Neuronal stem cell (in vitro differentiated cells): Measurements from ENCODE around the gene CEACAM20.
"Not testable (repeated sequence)": the region's sequence is repeated elsewhere in the genome, so short reads cannot be mapped to it uniquely, and the experiment has no call there.

Experiments used
- DNase-seq: peaks from one replicate; pipeline ENCODE4 v3.0.0-alpha.2; 2013; ENCODE audit warnings: low spot score
- H2AFZ ChIP-seq: one replicate; pipeline ENCODE4 v1.6.1; 2013; ENCODE audit warnings: mild to moderate bottlenecking, low read length, inconsistent platforms
- H2AK5ac ChIP-seq: 2 replicates; pipeline ENCODE4 v1.6.1; 2013; ENCODE audit warnings: low read depth, mild to moderate bottlenecking, inconsistent platforms, low read length, moderate library complexity, mixed read lengths
- H2BK120ac ChIP-seq: 2 replicates; pipeline ENCODE4 v1.6.1; 2013; ENCODE audit warnings: low read depth, mild to moderate bottlenecking, inconsistent platforms, low read length, moderate library complexity, mixed read lengths
- H2BK12ac ChIP-seq: one replicate; pipeline ENCODE4 v1.6.1; 2013; ENCODE audit warnings: low read length, inconsistent platforms
- H2BK15ac ChIP-seq: 2 replicates; pipeline ENCODE4 v1.6.1; 2013; ENCODE audit warnings: mild to moderate bottlenecking, low read length, inconsistent platforms, mixed read lengths
- H2BK5ac ChIP-seq: one replicate; pipeline ENCODE4 v1.6.1; 2013; ENCODE audit warnings: inconsistent platforms, mild to moderate bottlenecking, low read length, moderate library complexity
- H3K14ac ChIP-seq: one replicate; pipeline ENCODE4 v1.6.1; 2013; ENCODE audit warnings: low read length, inconsistent platforms
- H3K18ac ChIP-seq: 2 replicates; pipeline ENCODE4 v1.6.1; 2013; ENCODE audit warnings: low read length, inconsistent platforms
- H3K23ac ChIP-seq: 2 replicates; pipeline ENCODE4 v1.6.1; 2013; ENCODE audit warnings: low read depth, mild to moderate bottlenecking, mixed read lengths, low read length, inconsistent platforms; ENCODE audit not compliant: poor library complexity
- H3K27ac ChIP-seq: replicated peaks from 3 replicates; pipeline ENCODE4 v1.5.1; 2013; ENCODE audit warnings: low read length, inconsistent platforms
- H3K27me3 ChIP-seq, 3 experiments: 2 replicates each; pipeline ENCODE4 v1.6.1; 2013; ENCODE audit warnings: low read length in 3 of 3, mild to moderate bottlenecking in 2 of 3, inconsistent platforms in 1 of 3, low read depth in 1 of 3, mixed read lengths in 1 of 3, moderate library complexity in 1 of 3; ENCODE audit not compliant: control insufficient read depth in 3 of 3, insufficient read depth in 3 of 3
- H3K36me3 ChIP-seq, 2 donors: replicated peaks in 1 of 2; 2 replicates each; pipeline ENCODE4 v1.6.1; 2013; ENCODE audit warnings: low read length in 2 of 2; ENCODE audit not compliant: control insufficient read depth in 2 of 2, insufficient read depth in 2 of 2
- H3K4ac ChIP-seq: 2 replicates; pipeline ENCODE4 v1.6.1; 2013; ENCODE audit warnings: inconsistent platforms, mild to moderate bottlenecking, low read length, moderate library complexity
- H3K4me1 ChIP-seq, 2 donors: 1 replicate in 1 of 2; 2 replicates in 1 of 2; pipeline ENCODE4 v1.6.1; 2013; ENCODE audit warnings: low read length in 2 of 2, low read depth in 1 of 2; ENCODE audit not compliant: control insufficient read depth in 2 of 2, insufficient read depth in 1 of 2
- H3K4me2 ChIP-seq: one replicate; pipeline ENCODE4 v1.6.1; 2013; ENCODE audit warnings: mild to moderate bottlenecking, low read length, inconsistent platforms; ENCODE audit not compliant: insufficient read depth, poor library complexity, severe bottlenecking
- H3K4me3 ChIP-seq, 2 donors: 2 replicates each; pipeline ENCODE4 v1.5.1; 2013; ENCODE audit warnings: low read length in 2 of 2, mild to moderate bottlenecking in 2 of 2, inconsistent platforms in 1 of 2, moderate library complexity in 1 of 2
- H3K79me1 ChIP-seq: one replicate; pipeline ENCODE4 v1.6.1; 2013; ENCODE audit warnings: low read depth, mild to moderate bottlenecking, inconsistent platforms, low read length, moderate library complexity
- H3K9ac ChIP-seq: one replicate; pipeline ENCODE4 v1.6.1; 2013; ENCODE audit warnings: mild to moderate bottlenecking, low read depth, low read length, inconsistent platforms; ENCODE audit not compliant: poor library complexity
- H3K9me3 ChIP-seq, 2 donors: replicated peaks in 1 of 2; 2 replicates each; pipeline versions ENCODE3 to v1.6.1; 2013; ENCODE audit warnings: low read length in 2 of 2, mild to moderate bottlenecking in 2 of 2, inconsistent platforms in 1 of 2, low read depth in 1 of 2, mixed read lengths in 1 of 2, moderate library complexity in 1 of 2; ENCODE audit not compliant: control insufficient read depth in 2 of 2, insufficient read depth in 1 of 2
- H4K8ac ChIP-seq: one replicate; pipeline ENCODE4 v1.6.1; 2013; ENCODE audit warnings: low read depth, mild to moderate bottlenecking, inconsistent platforms, low read length, moderate library complexity
- H4K91ac ChIP-seq: one replicate; pipeline ENCODE4 v1.6.1; 2013; ENCODE audit warnings: low read length, low read depth, mild to moderate bottlenecking, inconsistent platforms; ENCODE audit not compliant: poor library complexity
- WGBS, 2 donors: extraction: QIAGEN DNeasy Blood & Tissue Kit; methylation state at CpG; one replicate each; pipeline ENCODE4 v1.1.7; 2013; ENCODE audit warnings: missing lambda C conversion rate in 2 of 2, mixed read lengths in 1 of 2; ENCODE audit not compliant: insufficient read length in 2 of 2, insufficient replicate concordance in 1 of 2; ENCODE audit errors: extremely low coverage in 2 of 2; 5-methylcytosine and 5-hydroxymethylcytosine counted together

Gene CEACAM20

GRCh38 chr19:44553478-44554171, 24.1 kb upstream of the CEACAM20 start:
- DNase-seq: no peak
- Histone ChIP-seq H2BK120ac (no peak overlapping the region), H4K91ac (no peak overlapping the region), H3K9ac (no peak overlapping the region), H3K27ac (no peak overlapping the region), H3K79me1 (no peaks in the 10 kb centered on the region), H3K4ac (no peak overlapping the region), H2AK5ac (no peak overlapping the region), H3K4me1 (no peaks in the 10 kb centered on the region), H3K14ac (no peak overlapping the region), H3K4me2 (no peak overlapping the region), H2AFZ (no peak overlapping the region), H3K18ac (no peak overlapping the region), H3K9me3 (peaks cover 0 to 2% of the 10 kb centered on the region in 2 donors), H2BK12ac (no peak overlapping the region), H2BK15ac (no peak overlapping the region), H3K23ac (no peak overlapping the region), H2BK5ac (no peak overlapping the region), H3K27me3 (peaks cover 0 to 5% (median 0%) of the 10 kb centered on the region in 3 experiments), H3K4me3 (no peak overlapping the region), H3K36me3 (no peaks in the 10 kb centered on the region), H4K8ac (no peak overlapping the region)
- no CpG with 5 or more reads among the region's 6 CpGs for whole genome bisulfite sequencing, 2 donors

- H3K4ac ChIP-seq: no peak overlapping the region
- no peak overlapping the region for H3K27ac ChIP-seq
- H3K9ac ChIP-seq: no peak overlapping the region
- H3K18ac ChIP-seq: no peak overlapping the region
- H4K91ac ChIP-seq: no peak overlapping the region
- no peaks in the 10 kb centered on the region for H3K4me1 ChIP-seq
- H3K14ac ChIP-seq: no peak overlapping the region
- no peak overlapping the region for H2BK120ac ChIP-seq
- no peaks in the 10 kb centered on the region for H3K36me3 ChIP-seq
- no peak overlapping the region for H2BK12ac ChIP-seq
- H3K27me3 ChIP-seq: peaks cover 0 to 5% (median 0%) of the 10 kb centered on the region in 3 experiments
- H3K23ac ChIP-seq: no peak overlapping the region
- no CpG with 5 or more reads among the region's 5 CpGs for WGBS, 2 donors
- no peak overlapping the region for H3K4me2 ChIP-seq
- H2AFZ ChIP-seq: no peak overlapping the region
- no peak overlapping the region for H2BK5ac ChIP-seq
- H3K79me1 ChIP-seq: no peaks in the 10 kb centered on the region
- no peak overlapping the region for H2AK5ac ChIP-seq
- no peak overlapping the region for H2BK15ac ChIP-seq
- H3K4me3 ChIP-seq: no peak overlapping the region
- no peak overlapping the region for H4K8ac ChIP-seq
- peaks cover 0 to 2% of the 10 kb centered on the region in 2 donors for H3K9me3 ChIP-seq
- DNase-seq: no peak
Measured at GRCh38 chr19:44552324-44552723, 22.8 kb upstream of the CEACAM20 start.

GRCh38 chr19:44551850-44552249, 22.4 kb upstream of the CEACAM20 start:
- no peak overlapping the region for H3K23ac ChIP-seq
- no peak overlapping the region for H2AK5ac ChIP-seq
- no peak overlapping the region for H3K14ac ChIP-seq
- H3K4me2 ChIP-seq: no peak overlapping the region
- H4K8ac ChIP-seq: no peak overlapping the region
- H4K91ac ChIP-seq: no peak overlapping the region
- H3K9me3 ChIP-seq: peaks cover 0 to 5% of the 10 kb centered on the region in 2 donors
- H2BK5ac ChIP-seq: no peak overlapping the region
- no peak overlapping the region for H3K18ac ChIP-seq
- no peak overlapping the region for H2BK15ac ChIP-seq
- WGBS, 2 donors: no CpG with 5 or more reads among the region's 5 CpGs
- no peaks in the 10 kb centered on the region for H3K36me3 ChIP-seq
- no peak overlapping the region for H2AFZ ChIP-seq
- no peak for DNase-seq
- peaks cover 0 to 5% (median 0%) of the 10 kb centered on the region in 3 experiments for H3K27me3 ChIP-seq
- no peak overlapping the region for H3K27ac ChIP-seq
- no peak overlapping the region for H2BK12ac ChIP-seq
- no peak overlapping the region for H3K9ac ChIP-seq
- H2BK120ac ChIP-seq: no peak overlapping the region
- H3K4me3 ChIP-seq: no peak overlapping the region
- H3K79me1 ChIP-seq: no peaks in the 10 kb centered on the region
- H3K4me1 ChIP-seq: no peaks in the 10 kb centered on the region
- no peak overlapping the region for H3K4ac ChIP-seq

DNA sequence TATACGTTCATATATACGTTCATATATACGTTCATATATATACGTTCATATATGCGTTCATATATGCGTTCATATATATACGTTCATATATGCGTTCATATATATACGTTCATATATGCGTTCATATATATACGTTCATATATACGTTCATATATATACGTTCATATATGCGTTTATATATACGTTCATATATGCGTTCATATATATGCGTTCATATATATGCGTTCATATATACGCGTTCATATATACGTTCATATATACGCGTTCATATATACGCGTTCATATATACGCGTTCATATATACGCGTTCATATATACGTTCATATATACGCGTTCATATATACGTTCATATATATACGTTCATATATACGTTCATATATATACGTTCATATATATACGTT, 21.5 kb upstream of the CEACAM20 start:
- not testable (repeated sequence) for H3K9ac ChIP-seq, H3K27me3 ChIP-seq, H4K8ac ChIP-seq, H3K23ac ChIP-seq, H3K27ac ChIP-seq, H2BK12ac ChIP-seq, H3K79me1 ChIP-seq, H3K18ac ChIP-seq, H2AK5ac ChIP-seq, H3K4me1 ChIP-seq, H2BK15ac ChIP-seq, H3K4me3 ChIP-seq, H3K14ac ChIP-seq, H2BK5ac ChIP-seq, H3K9me3 ChIP-seq, H2AFZ ChIP-seq, H2BK120ac ChIP-seq, DNase-seq, H3K36me3 ChIP-seq, H3K4me2 ChIP-seq, H3K4ac ChIP-seq, H4K91ac ChIP-seq
- WGBS, 2 donors: 100% methylated on average over 7 to 20 of the region's 37 CpGs
